Hair follicular keratinocyte (primary cell): ENCODE data around the gene MRPL54. TPM values are rescaled to one million over a fixed set of nuclear protein-coding genes. Genes with fewer than 3 reads are reported as not detected.

ENCODE experiments used
- total RNA-seq: library from RNA; depleted of rRNA; stranded (reverse); fragments of >200 nt; gene quantifications from 2 replicates; pipeline ENCODE4 v1.2.3, GENCODE V29; 2015

Gene MRPL54
- 56.5 and 77.3 TPM in 2 replicates for total RNA-seq

GRCh38 chr19:3762501-3763459 lies at the start of gene MRPL54:
Gene MRPL54 (plus strand): TSS chr19:3762682. CDS start chr19:3762701, 19 bp downstream.

GRCh38 chr19:3761382-3762129 lies 926 bp upstream of the MRPL54 start, which contains the start of gene APBA3:
Gene APBA3 (minus strand): TSS chr19:3761692. CDS start chr19:3760264, 1,428 bp downstream.

DNA sequence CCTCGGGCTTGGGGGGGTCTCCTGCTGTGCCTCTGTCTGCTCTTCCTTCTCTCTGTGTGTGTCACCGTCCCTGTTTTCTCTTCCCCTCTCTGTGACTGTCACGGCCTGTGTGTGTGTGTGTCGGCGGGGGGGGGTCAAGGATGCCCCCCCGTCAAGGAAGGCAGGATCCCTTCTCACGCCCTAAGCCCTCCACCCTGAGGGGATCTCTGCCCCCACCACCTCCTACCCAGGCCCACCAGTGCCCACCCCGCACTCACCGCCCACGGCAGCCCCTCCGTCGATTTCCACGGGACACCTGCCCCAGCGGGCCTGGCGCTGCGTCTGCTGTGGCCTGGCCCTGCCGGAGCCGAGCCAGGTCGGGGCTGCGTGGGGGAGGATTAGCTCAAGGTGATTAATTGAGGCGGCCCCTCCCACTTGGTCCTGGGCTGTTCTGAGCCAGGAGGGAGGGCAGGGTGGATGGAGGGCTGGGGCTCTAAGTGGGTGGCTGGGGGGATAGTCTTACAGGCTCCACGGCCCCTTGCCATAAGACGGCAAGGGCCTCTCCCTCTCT lies 9.5 kb downstream of the MRPL54 start, which contains the start of gene RAX2:
Gene RAX2 (minus strand): TSS at position 323 of the 550 bp plus-strand sequence. CDS start 486 bp downstream, outside the sequence.

DNA sequence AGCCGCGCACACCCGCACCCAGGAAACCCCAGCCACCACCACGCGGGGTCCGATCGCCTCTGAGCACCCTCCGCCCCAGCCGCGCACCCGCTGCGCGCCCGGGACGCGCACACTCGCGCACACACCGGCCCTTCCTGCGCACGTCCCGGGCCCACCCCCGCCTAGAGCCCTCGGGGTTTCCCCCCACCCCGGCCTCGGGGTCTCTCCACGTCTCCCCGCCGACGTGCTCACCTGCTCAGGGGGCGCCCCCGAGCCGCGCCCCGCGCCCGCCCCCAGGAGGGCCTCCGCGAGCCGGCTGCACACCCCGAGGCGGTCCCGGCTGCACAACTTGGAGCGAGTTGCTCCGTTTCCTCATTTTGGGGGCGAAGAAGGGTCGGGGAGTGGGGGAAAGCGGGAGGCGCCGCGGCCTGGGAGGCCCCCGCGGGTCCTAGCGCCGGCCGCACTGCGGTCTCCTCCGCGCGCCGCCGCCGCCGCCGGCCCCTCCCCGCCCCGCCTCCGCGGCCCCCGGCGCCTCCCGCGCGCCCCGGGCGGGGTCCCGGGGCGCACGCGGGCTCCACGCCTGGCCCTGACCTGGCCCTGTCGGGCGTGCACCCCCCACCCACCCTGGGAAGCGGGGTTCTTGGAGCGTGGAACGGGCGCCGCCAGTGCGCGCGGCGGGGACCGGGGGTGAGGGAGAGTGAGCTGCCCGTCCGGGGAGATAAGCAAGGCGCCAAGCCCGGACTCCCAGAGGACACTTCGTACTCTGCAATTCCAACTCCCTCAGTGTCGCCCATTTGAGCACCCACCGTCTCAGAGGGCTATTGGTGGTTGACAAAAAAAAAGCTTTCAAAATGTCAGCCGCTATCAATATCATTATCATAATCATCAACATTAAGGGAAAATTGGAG lies 23.7 kb downstream of the MRPL54 start, which contains the start of gene MATK:
Gene MATK (minus strand): TSS at position 444 of the 887 bp plus-strand sequence. CDS start 1,246 bp downstream, outside the sequence.

Other genes with a start within 250 kb of the MRPL54 start
- gene TEKTIP1, start 223.5 kb upstream of the MRPL54 start, total RNA-seq: not detected in 2 replicates
- gene MFSD12, start 205.1 kb upstream of the MRPL54 start, total RNA-seq: 46.5 and 62.0 TPM in 2 replicates
- 88.2 and 115 TPM in 2 replicates for gene HMG20B, start 189.7 kb upstream of the MRPL54 start, total RNA-seq
- not detected in 2 replicates for gene GIPC3, start 177.2 kb upstream of the MRPL54 start, total RNA-seq
- gene TBXA2R, start 155.8 kb upstream of the MRPL54 start, total RNA-seq: 0.23 TPM in 2 replicates
- 31.4 and 36.1 TPM in 2 replicates for gene CACTIN, start 135.9 kb upstream of the MRPL54 start, total RNA-seq
- 9.6 and 10.5 TPM in 2 replicates for gene PIP5K1C, start 62.2 kb upstream of the MRPL54 start, total RNA-seq
- under 0.01 and 1.7 TPM in 2 replicates for gene TJP3, start 54.3 kb upstream of the MRPL54 start, total RNA-seq
- gene APBA3, start 990 bp upstream of the MRPL54 start, total RNA-seq: 15.5 and 16.0 TPM in 2 replicates
- gene RAX2, start 9.5 kb downstream of the MRPL54 start, total RNA-seq: not detected in 2 replicates
- not detected in 2 replicates for gene MATK, start 23.7 kb downstream of the MRPL54 start, total RNA-seq
- gene ZFR2, start 106.4 kb downstream of the MRPL54 start, total RNA-seq: not detected in 2 replicates
- gene ATCAY, start 118.0 kb downstream of the MRPL54 start, total RNA-seq: not detected in 2 replicates
- gene NMRK2, start 170.4 kb downstream of the MRPL54 start, total RNA-seq: not detected in 2 replicates
- 47.8 and 74.7 TPM in 2 replicates for gene DAPK3, start 208.4 kb downstream of the MRPL54 start, total RNA-seq
- 1,979 and 2,783 TPM in 2 replicates for gene EEF2, start 222.8 kb downstream of the MRPL54 start, total RNA-seq
- 18.7 and 19.7 TPM in 2 replicates for gene PIAS4, start 245.1 kb downstream of the MRPL54 start, total RNA-seq